ENCODE measurements around the gene SLC26A9. TPM values are rescaled to one million over a fixed set of nuclear protein-coding genes. Genes with fewer than 3 reads are reported as not detected.

Gene SLC26A9
- total and polyA plus RNA-seq, 2 of the 4 experiments (the other 2 are of a cell fraction): not detected

GRCh38 chr1:205948886-205949285 is 5.6 kb upstream of the SLC26A9 start:
- no peak overlapping the region for H4K8ac ChIP-seq (ENCODE audit: low read depth in 2 of 2, low read length in 2 of 2)
- H2BK15ac ChIP-seq (ENCODE audit: low read depth, low read length): no peak overlapping the region
- ChIA-PET CTCF (no interaction called here), POLR2A (ENCODE audit: unreplicated experiment) (no interaction called here)
- H3K4me1 ChIP-seq (ENCODE audit: control insufficient read depth, insufficient read depth, low read length): no peaks in the 10 kb centered on the region
- WGBS, 2 experiments (ENCODE audit: extremely low coverage in 2 of 2, insufficient read length in 1 of 2): 56% methylated on average over 1 of the region's 3 CpGs; no CpG with 5 or more reads in 1 of the 2 experiments
- no peaks in the 10 kb centered on the region for H4K20me1 ChIP-seq (ENCODE audit: insufficient read depth, low read length)
- ATAC-seq (ENCODE audit: low read depth): no peak
- no peaks in the 10 kb centered on the region for H3K9me3 ChIP-seq (ENCODE audit: control insufficient read depth, insufficient read depth, low read length)
- dilution Hi-C loops (cut with HindIII; ENCODE audit: low sequenced_read_pairs, unreplicated experiment): no loop called here
- no peak overlapping the region for H2AFZ ChIP-seq (replicated peaks; ENCODE audit: low read length, poor library complexity)
- TF ChIP-seq RCOR1 (IDR thresholded peaks at IDR 0.05; ENCODE audit: insufficient replicate concordance, low read length): no peak
- TF ChIP-seq BHLHE40 (IDR thresholded peaks at IDR 0.05; ENCODE audit: low read depth, low read length): no peak
- TF ChIP-seq RFX5 (IDR thresholded peaks at IDR 0.05; ENCODE audit: low read depth, low read length): no peak
- no peak for TF ChIP-seq SMC3 (IDR thresholded peaks at IDR 0.05; ENCODE audit: low read depth, low read length)
- TF ChIP-seq MAFK (IDR thresholded peaks at IDR 0.05; ENCODE audit: low read depth, low read length): no peak
- TF ChIP-seq, protein P1, sequence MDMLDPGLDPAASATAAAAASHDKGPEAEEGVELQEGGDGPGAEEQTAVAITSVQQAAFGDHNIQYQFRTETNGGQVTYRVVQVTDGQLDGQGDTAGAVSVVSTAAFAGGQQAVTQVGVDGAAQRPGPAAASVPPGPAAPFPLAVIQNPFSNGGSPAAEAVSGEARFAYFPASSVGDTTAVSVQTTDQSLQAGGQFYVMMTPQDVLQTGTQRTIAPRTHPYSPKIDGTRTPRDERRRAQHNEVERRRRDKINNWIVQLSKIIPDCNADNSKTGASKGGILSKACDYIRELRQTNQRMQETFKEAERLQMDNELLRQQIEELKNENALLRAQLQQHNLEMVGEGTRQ (IDR thresholded peaks at IDR 0.05; ENCODE audit: low read depth, low read length): no peak
- no peak for TF ChIP-seq CEBPB (IDR thresholded peaks at IDR 0.05; ENCODE audit: low read depth, low read length)
- TF ChIP-seq NFE2L2 (IDR thresholded peaks at IDR 0.05; ENCODE audit: low read depth, low read length): no peak
- no peak for TF ChIP-seq CHD1 (IDR thresholded peaks at IDR 0.05; ENCODE audit: low read depth, low read length)
- no peak for TF ChIP-seq MAZ (IDR thresholded peaks at IDR 0.05; ENCODE audit: borderline replicate concordance, low read depth, low read length)
- TF ChIP-seq MXI1 (IDR thresholded peaks at IDR 0.05; ENCODE audit: borderline replicate concordance, low read depth, low read length): no peak
- H3K9me1 ChIP-seq (ENCODE audit: insufficient read depth, low read length): peaks cover 3% of the 10 kb centered on the region; the same call in 1 of the 2 replicates
- in situ Hi-C loops (cut with MboI; ENCODE audit: low sequenced_read_pairs): no loop called here
- no peak overlapping the region for H2AK5ac ChIP-seq (ENCODE audit: low read depth, low read length)
- H3K14ac ChIP-seq (replicated peaks; ENCODE audit: low read depth, low read length): no peak overlapping the region
- H4K5ac ChIP-seq (ENCODE audit: low read depth, low read length): no peak overlapping the region
- H3K79me1 ChIP-seq (ENCODE audit: low read depth in 1 of 2, low read length in 2 of 2): no peaks in the 10 kb centered on the region
- H2AK9ac ChIP-seq (replicated peaks; ENCODE audit: low read depth, low read length, poor library complexity): no peak overlapping the region
- H3K27me3 ChIP-seq (ENCODE audit: control insufficient read depth, insufficient read depth, low read length): peaks cover 62% of the 10 kb centered on the region
- H2BK20ac ChIP-seq (ENCODE audit: low read depth, low read length): no peak overlapping the region
- no peak overlapping the region for H2BK5ac ChIP-seq (ENCODE audit: low read depth, low read length, poor library complexity, severe bottlenecking)
- no peak overlapping the region for H3K27ac ChIP-seq (ENCODE audit: insufficient read depth, low read length)
- no peak overlapping the region for H3K23ac ChIP-seq (ENCODE audit: low read depth, low read length)
- H3K4ac ChIP-seq (ENCODE audit: low read depth, low read length): no peak overlapping the region
- no peak overlapping the region for H3K4me2 ChIP-seq (ENCODE audit: low read depth, low read length)
- BruUV-seq (replicated peaks): no TSS peak
- no peak overlapping the region for H3K18ac ChIP-seq (ENCODE audit: low read depth, low read length)
- H3K4me3 ChIP-seq (ENCODE audit: insufficient read depth, low read depth, low read length): no peak overlapping the region
- no peak overlapping the region for H4K91ac ChIP-seq (ENCODE audit: insufficient read depth, low read depth, low read length)
- DNase-seq: no peak
- no peak overlapping the region for H3K56ac ChIP-seq (ENCODE audit: extremely low read depth, insufficient read depth, low read length)
- H2BK120ac ChIP-seq (ENCODE audit: low read depth, low read length): no peak overlapping the region
- intact Hi-C loops (cut with micrococcal nuclease): no loop called here
- H3K36me3 ChIP-seq (ENCODE audit: control insufficient read depth, insufficient read depth, low read length): no peaks in the 10 kb centered on the region
- no peak overlapping the region for H3K9ac ChIP-seq (ENCODE audit: low read depth, low read length)
